GM19397 (cell line): ENCODE data around the gene MRNIP.

Experiments used
- ATAC-seq: cut with Tn5 transposase; IDR thresholded peaks from one replicate; pipeline ENCODE4 v1.9.1; 2021; ENCODE audit warnings: mild to moderate bottlenecking, moderate library complexity; ENCODE audit not compliant: unreplicated experiment

MRNIP gene

DNA sequence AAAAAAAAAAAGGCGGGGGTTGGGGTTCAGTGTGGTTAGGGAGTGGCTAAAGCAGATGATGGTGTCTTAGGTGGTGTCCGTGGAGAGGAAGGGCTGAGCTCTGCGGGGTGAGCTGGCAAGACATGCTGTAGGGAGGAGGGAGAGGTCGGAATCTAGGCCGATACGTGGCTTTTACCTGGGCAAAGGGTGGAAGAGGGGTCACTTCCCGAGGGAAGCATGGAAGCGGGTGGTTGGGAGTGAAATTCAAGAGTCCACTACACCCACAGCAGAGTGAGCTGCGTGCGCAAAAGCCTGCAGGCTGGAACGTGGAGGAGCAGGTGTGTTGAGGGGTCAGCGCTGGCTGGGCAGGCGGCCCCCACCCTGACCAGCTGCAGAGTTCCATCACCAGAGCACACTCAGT is 31.3 kb upstream of the MRNIP start:
- no peak for ATAC-seq

DNA sequence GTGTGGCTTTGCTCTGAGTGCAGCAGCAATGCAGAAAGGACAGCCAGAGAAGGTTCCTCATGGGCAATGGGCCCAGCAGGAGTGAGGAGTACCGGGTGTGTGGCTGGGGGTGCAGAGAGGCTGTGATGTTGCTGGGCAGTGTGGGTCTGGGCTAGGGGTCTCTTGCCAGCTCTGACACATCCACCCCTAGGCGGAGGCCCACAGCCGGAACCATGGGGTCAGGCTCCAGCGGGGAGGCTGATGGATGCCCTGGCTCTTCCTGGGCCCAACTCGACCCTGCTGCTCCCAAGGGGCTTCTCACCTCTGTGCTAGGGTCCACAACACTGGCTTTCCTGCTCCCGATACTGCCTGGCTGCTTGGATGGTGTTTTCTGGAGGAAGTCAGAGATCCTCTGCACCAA is 29.2 kb upstream of the MRNIP start:
- no peak for ATAC-seq

DNA sequence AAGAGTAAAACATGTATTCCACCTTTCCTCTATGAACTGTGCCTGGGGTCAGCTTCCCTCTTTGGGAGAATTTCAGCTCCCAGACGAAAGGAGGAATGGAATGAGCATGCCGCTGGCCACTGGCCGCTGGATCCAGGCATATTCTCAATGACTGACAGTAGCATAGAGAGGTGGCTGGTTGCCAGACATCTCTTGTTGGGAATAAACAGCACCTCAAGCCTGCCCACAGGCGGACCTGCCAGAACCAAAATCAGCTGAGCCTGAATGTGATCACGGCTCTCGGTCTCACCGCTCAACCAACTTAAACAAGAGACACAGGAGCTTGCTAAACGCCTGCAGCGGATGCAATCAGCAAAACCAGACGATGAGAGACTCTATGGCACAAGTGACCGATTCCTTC is 28.5 kb upstream of the MRNIP start:
- ATAC-seq, result no peak

DNA sequence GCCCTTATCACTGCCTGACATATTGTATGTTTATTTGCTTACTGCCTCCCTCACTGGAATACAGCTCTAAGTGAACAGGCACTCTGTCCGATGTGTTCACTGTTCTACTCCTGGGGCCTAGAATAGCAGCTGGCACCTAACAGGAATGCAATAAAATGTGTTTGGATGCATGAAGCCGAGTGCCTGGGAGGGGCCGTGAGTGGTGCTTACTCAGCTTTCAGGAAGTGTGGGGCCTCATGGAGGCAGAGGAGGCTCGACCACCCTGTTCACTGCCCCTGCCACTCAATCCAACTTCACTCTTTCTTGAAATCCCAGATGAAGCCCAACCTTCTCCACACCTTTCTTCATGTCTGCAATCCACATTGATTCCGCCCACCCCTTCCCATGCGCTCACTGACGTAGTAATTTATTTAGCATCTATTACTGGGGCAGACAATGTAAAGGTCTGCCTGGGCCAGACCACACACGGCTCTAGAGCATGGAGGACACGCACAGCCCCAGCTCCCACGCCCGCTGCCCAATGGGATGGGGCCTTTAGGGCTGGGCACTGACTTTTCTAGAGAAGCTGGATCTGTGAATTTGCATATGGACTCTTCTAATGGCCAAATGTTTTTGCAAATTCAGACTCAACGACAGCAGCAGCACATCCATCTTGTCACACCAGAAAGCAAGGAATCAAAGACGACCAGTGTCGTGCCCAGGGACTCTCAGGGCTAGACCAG is 27.7 kb upstream of the MRNIP start:
- ATAC-seq, result no peak

DNA sequence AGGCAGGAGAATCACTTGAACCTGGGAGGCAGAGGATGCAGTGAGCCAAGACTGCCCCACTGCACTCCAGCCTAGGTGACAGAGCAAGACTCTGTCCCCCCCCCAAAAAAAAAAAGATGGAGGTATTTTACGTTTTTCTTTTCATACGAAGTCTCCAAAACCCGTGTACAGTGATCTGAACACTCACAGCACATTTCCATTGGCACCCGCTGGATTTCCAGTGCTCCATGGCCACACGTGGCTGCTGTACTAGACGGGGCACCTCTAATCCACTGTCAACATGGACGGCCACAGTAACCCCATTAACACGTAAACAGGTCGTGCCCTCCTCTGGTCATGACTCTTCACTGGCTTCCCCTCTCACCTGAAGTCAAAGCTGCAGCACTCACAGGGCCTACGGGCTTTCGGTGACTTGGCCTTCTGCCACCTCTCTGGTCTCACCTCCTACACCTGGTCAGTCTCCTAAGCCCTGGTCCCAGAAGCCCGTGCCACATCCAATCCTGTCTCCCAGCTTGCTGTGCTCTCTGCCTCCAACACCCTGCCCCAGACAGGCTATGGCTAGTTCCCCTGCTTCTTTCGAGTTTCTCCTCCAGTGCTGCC is 27.0 kb upstream of the MRNIP start:
- ATAC-seq, result no peak

DNA sequence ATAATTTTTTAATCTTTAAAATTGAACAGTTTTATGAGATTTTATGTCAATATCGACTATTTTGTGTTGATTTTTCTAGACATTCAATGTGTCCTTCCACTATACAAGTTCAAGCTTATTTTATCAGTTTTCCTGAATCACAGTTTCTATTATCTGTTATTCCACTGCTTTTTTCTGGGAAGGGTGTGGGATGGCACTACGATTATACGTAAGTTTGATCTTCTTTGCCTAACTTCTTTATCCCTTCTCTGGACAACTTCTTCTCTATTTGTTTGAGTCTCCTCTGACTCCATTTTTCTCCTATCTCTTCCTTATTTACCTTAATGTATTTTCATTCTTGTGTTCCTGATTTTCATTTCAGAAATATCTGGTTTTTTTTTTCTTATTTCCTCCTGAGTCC is 24.5 kb upstream of the MRNIP start:
- ATAC-seq, result no peak

DNA sequence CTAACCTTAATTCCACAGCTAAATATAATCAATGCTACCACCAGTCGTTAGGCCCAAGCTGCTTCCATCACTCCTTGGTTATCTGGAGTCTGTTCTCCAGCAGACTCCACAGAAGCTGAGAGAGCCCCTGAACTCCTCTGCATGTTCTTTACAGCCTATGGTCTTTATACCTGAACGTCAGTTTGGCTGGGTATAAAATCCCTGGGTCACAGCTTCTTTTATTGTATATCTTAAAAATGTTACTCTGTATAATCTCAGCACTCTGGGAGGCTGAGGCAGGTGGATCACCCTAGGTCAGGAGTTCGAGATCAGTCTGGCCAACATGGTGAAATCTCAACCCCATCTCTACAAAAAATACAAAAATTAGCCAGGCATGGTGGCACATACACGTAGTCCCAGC is 23.7 kb upstream of the MRNIP start:
- no peak for ATAC-seq

DNA sequence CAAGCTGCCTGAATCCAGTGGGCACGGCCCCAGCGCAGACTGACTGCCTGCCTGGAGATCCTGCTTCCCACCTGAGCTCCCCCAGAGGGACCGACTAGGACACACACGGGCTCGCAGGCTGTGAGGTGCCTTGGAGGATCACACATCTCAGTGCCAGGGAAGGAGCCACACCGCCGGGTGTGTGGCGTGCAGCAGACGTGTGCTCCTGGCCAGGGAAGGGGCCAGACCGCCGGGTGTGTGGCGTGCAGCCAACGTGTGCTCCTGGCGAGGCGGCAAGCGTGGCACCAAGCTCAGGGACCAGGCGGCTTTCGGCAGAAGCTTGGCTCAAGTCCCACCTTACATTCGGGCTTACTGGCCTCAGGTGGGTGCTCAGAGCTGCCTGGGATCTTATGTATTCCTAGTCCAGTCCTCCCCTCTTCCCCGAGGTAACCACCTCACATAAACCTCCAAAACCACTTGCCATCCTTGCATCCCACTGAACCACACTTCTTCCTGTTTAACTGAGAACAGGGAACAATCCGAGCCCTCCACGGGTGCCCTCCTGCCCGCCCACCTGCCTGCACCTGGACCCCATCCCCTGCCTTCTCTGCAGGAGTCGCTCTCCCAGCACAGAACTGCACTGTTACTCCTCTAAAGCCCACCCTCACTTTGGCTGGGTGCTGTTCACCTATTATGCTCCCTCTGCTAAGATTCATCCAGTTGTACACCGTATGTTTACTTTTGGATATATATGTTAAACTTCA is 22.4 kb upstream of the MRNIP start:
- no peak for ATAC-seq

DNA sequence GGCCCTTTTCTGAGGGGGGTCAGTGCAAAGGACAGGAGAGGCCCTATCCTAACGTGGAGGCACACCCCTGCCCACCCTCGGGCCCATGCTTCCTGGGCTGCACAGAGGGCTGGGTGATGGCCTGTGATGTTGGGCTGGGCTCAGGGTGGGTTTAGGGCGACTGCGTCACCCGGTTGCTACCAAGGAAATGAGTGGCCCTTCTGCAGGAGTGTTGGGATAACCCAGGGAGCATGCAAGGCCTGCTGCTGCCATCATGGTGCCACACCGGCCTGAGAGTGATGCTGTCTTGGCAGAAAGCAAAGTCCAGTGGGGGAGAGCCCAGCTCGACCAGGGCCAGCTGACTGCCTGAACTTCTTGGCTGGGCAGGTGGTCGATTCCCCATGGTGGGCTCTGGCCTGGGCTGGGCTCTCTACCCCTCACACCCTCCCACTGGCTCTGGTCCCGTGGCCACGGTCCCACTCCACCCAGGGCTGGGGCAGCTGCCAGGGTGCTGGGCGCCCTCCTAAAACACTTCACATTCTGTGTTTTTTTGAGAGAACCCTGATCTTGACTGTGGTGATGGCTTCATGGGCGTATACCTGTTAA is 21.5 kb upstream of the MRNIP start:
- no peak for ATAC-seq

DNA sequence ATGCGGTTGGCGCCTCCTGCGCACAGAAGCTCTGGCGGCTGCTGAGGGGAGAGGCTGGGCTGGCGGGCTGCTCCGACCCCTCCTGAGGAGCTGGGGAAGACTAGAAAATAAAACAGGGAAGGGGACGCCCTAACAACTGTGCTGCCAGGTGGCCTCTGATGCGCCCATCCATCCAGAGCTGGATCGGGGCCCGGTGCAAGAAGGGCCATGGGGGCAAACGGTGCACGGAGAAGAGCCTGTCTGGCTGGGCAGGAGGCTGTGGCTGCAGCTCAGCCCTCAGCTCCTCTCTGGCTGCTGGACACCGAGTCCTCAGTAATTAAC is 21.0 kb upstream of the MRNIP start:
- ATAC-seq, result no peak

DNA sequence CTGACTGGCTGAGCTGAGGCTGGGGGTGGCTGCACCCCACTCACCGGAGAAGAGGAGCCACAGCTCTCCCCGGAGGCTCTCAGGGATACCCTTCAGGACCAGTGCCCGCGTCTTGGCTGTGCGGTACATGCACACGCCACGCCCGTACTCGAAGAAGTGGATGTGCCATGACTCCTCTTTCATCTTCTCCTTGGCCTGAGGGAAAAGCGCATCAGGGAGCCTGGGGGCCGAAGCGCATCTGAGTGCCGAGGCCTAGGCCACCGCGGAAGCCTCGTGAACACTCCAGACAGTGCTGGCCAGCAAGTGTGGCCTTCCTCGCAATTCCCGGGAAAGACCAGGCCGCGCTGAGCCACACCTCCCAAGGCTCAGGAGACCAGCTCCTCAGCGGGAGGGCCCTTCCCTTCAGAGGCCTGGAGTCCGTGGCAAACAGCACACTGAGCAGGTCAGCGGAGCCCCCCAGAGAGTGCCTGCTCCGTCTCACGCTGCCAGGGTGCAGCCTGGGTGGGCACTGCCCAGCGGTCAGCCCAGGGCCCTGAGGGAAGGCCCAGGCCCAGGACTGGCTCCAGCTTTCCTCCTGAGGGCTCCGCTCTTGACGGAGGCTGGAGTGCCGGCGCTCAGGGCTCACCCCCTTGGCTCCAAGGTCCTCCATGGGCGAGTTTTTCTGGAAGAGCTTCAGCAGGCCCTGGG is 20.5 kb upstream of the MRNIP start:
- no peak for ATAC-seq

DNA sequence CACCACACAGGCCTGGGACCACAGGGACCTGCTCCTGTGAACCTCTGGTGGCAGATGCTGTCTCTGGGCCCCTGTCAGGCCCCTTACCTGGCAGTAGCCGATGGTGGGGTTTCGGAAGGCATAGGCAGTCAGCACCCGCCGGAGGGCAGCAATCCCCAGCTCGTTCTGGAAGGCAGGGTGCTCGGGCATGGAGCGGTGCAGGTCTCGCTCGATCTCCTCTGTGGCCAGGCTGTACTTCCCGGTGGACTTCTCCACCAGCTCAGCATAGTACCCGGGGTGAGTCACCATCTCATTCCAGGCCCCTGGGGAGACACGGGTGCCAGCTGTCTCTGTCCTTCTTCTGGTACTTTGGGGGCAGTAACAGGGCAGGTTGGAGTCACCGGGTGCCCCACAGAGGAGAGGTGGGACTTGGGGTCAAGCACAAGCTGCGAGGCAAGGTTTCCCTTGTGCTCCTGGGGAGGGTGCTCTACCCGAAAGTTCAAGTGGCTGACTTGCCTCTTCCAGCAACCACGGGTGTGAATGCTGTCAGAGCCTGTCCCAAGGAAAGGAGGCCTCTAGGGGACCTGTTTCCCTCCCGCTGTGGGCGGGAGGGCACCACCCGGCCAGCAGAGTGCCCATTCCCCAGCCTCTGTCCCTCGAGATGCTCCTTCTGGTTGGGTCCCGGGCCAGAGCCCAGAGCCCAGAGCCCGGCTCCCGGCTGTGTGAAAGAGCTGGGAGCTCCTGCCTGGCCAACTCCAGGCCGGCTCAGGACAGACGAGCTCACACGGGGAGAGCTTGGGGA is 19.8 kb upstream of the MRNIP start:
- ATAC-seq, result no peak

DNA sequence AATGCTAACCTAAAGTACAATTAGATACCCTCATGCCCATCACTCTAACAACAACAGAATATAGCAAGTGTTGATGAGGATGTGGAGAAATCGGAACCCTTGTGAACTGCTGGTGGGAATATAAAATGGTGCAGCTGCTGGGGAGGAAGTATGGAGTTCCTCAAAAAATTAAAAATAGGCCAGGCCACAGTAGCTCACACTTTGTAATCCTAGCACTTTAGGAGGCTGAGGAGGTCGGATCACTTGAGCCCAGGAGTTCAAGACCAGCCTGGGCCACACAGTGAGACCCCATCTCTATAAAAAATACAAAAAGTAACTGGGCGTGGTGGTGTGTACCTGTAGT is 18.0 kb upstream of the MRNIP start:
- no peak for ATAC-seq

DNA sequence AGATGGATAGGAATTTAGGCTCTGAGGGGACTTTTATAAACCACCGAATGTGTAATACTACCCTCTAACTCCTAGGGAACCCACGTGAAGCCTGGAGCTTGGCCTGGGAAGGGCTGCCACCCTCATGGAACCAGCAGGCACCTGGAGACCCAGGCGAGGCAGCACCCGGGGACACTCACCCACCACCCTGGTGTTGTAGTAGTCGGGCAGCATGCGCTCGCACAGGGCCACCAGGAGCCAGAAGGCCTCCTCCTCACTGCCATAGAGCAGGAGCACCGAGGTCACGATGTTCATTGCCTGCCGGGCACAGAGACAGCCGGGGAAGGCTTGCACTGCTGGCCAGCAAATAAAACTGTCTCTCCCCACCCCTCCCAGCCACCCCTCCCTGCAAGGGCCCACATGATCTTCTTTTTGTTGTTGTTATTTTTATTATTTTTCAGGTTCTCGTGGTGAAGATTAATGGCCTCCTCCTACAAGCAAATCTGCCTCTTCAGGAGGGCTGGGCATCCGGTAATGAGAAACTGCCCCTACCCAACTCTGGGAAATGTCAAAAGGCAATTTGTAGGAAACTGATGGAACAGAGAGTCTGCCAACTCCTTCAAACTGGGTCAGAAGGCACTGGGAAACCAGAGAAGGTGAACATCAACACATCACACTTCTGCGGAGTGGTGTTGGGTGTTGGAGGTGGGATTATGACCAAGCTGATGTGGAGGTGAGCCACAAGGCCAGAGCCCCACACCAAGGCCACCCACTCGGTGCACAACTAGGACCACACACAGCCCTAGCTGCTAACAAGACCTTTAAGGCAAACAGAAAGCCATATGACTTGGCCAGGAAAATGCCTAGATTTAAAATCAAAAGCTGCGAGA is 17.4 kb upstream of the MRNIP start:
- ATAC-seq, result no peak

DNA sequence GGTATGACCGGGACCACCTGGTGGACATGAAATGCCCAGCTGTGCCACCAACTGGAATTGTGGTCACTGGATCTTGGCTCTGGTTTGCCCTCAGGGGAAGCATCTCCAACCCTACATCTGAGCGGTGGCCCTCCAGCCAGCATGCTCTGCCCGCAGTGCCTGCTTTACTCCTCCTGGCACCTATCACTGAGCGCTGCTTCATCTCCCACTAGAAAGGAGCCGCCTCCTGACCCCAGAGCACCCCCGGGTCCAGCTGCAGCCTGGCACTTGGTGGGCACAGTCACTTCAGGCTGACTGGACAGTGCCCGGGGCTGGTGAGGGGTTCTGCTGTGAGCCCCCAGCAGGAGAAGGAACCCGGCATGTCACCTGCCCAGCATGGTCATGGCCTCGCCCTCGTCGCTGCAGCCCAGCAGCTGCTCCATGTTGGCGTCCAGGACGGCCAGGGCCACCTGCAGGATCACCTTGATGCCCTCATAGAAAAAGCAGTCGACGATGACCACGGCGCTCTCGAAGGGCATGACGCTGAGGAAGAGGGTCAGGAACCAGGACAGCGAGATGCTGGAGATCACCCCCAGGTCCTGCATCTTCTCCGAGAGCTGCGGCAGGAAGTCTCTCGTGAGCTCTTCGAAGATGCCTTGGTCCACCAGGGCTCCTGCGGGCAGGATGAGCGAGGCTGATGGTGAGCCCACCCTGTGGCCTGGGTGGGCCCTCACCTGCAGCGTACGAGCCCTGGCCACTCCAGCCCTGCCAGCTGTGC is 16.1 kb upstream of the MRNIP start:
- no peak for ATAC-seq

DNA sequence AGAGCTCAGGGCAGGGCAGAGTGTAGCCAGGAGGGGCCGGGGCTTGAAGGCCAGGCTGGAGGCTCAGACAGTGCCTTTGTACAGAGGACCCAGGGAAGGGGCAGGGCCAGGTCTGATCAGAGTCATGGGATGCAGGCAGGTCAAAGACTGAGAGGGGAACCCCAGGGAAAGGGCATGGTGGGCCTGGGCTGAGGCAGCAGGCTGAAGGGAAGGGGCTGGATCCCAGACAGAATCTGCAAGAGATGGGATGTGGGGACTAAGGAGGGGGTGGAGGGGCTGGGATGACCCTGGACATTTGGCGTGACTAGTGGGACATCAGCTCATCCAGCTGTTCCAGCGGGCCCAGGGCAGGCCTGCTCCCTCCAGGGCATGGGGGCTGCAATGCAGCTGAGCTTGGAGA is 15.5 kb upstream of the MRNIP start:
- no peak for ATAC-seq

DNA sequence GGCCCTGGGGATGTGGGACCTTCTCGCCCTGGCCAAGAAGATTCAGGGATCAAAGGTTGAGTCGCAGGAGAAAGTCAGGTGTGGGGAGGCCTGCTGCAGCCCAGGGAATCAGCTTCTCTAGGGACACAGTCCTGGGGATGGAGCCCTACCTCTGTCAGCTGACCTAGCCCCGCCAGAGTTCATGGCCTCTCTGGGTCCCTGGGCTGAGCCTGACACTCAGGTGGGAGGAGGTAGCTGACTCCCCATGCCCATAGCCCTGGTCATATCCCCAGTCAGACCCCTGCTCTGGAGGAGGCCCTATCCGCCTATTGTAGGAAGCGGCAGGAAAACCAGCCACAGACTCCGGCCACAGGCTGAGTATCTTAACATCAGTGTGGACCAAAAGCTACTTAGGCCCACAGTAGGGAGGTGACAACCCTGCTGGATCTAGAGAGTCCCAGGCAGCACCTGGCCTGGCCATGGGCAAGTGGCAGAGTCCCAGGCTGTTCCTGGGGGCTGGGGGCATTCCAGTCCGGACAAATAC is 15.0 kb upstream of the MRNIP start:
- no peak for ATAC-seq

DNA sequence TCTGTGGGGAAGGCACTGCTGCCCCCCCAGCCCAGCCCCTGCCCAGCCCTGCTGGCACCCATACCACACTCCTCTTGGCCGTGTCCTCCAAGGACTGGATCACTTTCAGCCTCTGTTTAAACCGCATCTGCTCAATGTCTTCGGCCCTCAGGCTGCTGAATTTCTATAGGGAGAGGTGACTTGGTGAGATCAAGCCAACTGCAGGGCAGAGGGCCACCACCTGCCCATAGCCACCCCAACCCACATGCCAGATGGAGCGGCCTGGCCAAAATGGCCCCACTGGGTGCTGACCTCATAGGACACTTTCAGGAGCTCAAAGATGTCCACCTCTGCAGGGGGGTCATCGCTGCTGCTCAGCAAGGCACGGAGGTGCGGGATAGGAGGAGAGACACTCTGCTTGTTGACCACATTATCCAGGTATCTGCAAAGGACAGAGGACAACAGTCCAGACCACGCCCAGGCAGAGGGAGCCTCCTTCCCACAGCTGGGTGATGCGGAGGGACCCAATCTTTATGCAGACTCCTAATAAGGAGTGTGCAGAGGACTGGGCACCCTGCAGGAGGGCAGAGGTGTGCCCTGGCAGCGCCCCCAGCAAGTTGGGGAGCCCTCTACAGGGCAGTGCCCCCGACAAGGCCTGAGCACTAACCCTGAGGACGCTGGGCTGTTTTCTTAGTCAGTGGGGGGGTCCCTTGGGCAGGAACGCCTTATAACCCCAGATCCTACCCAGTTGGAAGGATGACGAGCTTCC is 14.4 kb upstream of the MRNIP start:
- ATAC-seq, result no peak
